Measurements from ENCODE around the gene CASP5.

Gene CASP5

DNA sequence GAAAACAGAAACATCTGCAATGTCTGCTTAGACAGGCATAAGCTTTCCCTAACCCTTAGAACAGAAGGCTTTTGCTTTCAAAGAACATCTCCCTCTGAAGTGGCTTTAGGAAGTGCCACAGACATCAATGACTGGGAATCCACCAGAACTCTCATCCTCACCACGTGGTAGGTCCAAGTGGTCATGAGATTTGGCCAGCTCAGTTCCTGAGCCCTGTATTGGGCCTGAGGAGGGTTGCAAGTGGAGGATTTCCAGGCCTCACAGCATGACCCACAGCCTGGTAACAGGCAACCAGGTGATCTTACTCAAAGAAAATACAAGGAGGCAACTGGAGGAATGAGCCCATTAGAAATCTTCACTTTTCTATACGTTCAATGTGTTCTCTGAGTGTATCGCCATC, 10.4 kb upstream of the CASP5 start:
- Histone ChIP-seq H3K27ac (ENCODE audit: extremely low read depth, low read depth, low read length) (no peak overlapping the region), H3K36me3 (ENCODE audit: control insufficient read depth in 2 of 2, insufficient read depth in 1 of 2, low read length in 2 of 2) (no peaks in the 10 kb centered on the region)
- TF ChIP-seq ZEB2 (tag by site-specific recombination; IDR thresholded peaks at IDR 0.05): no peak
- TF ChIP-seq ZNF221 (tag by site-specific recombination; IDR thresholded peaks at IDR 0.05; ENCODE audit: borderline replicate concordance): no peak
- no peak for TF ChIP-seq BCL11B (tag by site-specific recombination; IDR thresholded peaks at IDR 0.05; ENCODE audit: low read depth)
- TF ChIP-seq ZNF626 (tag by site-specific recombination; IDR thresholded peaks at IDR 0.05): no peak
- no peak for TF ChIP-seq OVOL3 (tag by site-specific recombination; IDR thresholded peaks at IDR 0.05)
- no peak for TF ChIP-seq SCRT1 (tag by site-specific recombination; IDR thresholded peaks at IDR 0.05; ENCODE audit: borderline replicate concordance)
- no peak for TF ChIP-seq ZNF580 (tag by site-specific recombination; IDR thresholded peaks at IDR 0.05)
- no peak for TF ChIP-seq SALL2 (tag by site-specific recombination; IDR thresholded peaks at IDR 0.05; ENCODE audit: borderline replicate concordance)

GRCh38 chr11:105032495-105032894, 9.5 kb upstream of the CASP5 start:
- Histone ChIP-seq H3K9me3 (ENCODE audit: control insufficient read depth, insufficient read depth, low read depth, low read length) (no peaks in the 10 kb centered on the region), H3K4me1 (ENCODE audit: control insufficient read depth, insufficient read depth, low read length) (no peaks in the 10 kb centered on the region), H3K36me3 (ENCODE audit: control insufficient read depth in 2 of 2, insufficient read depth in 1 of 2, low read length in 2 of 2) (no peaks in the 10 kb centered on the region), H3K4me3 (ENCODE audit: low read depth, low read length) (no peak overlapping the region), H3K27ac (ENCODE audit: extremely low read depth, low read depth, low read length) (no peak overlapping the region)
- POLR2A ChIA-PET: no interaction called here
- TF ChIP-seq, protein P1, sequence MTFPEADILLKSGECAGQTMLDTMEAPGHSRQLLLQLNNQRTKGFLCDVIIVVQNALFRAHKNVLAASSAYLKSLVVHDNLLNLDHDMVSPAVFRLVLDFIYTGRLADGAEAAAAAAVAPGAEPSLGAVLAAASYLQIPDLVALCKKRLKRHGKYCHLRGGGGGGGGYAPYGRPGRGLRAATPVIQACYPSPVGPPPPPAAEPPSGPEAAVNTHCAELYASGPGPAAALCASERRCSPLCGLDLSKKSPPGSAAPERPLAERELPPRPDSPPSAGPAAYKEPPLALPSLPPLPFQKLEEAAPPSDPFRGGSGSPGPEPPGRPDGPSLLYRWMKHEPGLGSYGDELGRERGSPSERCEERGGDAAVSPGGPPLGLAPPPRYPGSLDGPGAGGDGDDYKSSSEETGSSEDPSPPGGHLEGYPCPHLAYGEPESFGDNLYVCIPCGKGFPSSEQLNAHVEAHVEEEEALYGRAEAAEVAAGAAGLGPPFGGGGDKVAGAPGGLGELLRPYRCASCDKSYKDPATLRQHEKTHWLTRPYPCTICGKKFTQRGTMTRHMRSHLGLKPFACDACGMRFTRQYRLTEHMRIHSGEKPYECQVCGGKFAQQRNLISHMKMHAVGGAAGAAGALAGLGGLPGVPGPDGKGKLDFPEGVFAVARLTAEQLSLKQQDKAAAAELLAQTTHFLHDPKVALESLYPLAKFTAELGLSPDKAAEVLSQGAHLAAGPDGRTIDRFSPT (tag by site-specific recombination; IDR thresholded peaks at IDR 0.05): no peak
- TF ChIP-seq ZNF10 (tag by site-specific recombination; IDR thresholded peaks at IDR 0.05): no peak
- TF ChIP-seq ZFP69B (tag by site-specific recombination; IDR thresholded peaks at IDR 0.05): no peak
- no peak for TF ChIP-seq KLF8 (tag by site-specific recombination; IDR thresholded peaks at IDR 0.05)
- TF ChIP-seq ZNF302 (tag by site-specific recombination; IDR thresholded peaks at IDR 0.05; ENCODE audit: low read depth): no peak
- TF ChIP-seq ZNF175 (tag by site-specific recombination; IDR thresholded peaks at IDR 0.05): no peak
- TF ChIP-seq IKZF3 (tag by site-specific recombination; IDR thresholded peaks at IDR 0.05): no peak
- TF ChIP-seq ZNF16 (tag by site-specific recombination; IDR thresholded peaks at IDR 0.05; ENCODE audit: low read depth): no peak
- TF ChIP-seq ZNF510 (tag by site-specific recombination; IDR thresholded peaks at IDR 0.05; ENCODE audit: insufficient replicate concordance): no peak
- no peak for TF ChIP-seq ZNF423 (tag by site-specific recombination; IDR thresholded peaks at IDR 0.05)
- TF ChIP-seq ZNF792 (tag by site-specific recombination; IDR thresholded peaks at IDR 0.05): no peak
- TF ChIP-seq, protein P2, sequence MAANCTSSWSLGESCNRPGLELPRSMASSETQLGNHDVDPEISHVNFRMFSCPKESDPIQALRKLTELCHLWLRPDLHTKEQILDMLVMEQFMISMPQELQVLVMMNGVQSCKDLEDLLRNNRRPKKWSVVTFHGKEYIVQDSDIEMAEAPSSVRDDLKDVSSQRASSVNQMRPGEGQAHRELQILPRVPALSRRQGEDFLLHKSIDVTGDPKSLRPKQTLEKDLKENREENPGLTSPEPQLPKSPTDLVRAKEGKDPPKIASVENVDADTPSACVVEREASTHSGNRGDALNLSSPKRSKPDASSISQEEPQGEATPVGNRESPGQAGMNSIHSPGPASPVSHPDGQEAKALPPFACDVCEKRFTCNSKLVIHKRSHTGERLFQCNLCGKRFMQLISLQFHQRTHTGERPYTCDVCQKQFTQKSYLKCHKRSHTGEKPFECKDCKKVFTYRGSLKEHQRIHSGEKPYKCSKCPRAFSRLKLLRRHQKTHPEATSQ (tag by site-specific recombination; IDR thresholded peaks at IDR 0.05): no peak
- no peak for TF ChIP-seq ZSCAN16 (tag by site-specific recombination; IDR thresholded peaks at IDR 0.05)
- TF ChIP-seq, protein P3, sequence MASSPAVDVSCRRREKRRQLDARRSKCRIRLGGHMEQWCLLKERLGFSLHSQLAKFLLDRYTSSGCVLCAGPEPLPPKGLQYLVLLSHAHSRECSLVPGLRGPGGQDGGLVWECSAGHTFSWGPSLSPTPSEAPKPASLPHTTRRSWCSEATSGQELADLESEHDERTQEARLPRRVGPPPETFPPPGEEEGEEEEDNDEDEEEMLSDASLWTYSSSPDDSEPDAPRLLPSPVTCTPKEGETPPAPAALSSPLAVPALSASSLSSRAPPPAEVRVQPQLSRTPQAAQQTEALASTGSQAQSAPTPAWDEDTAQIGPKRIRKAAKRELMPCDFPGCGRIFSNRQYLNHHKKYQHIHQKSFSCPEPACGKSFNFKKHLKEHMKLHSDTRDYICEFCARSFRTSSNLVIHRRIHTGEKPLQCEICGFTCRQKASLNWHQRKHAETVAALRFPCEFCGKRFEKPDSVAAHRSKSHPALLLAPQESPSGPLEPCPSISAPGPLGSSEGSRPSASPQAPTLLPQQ (tag by site-specific recombination; IDR thresholded peaks at IDR 0.05): no peak
- no peak for TF ChIP-seq ZNF488 (tag by site-specific recombination; IDR thresholded peaks at IDR 0.05)
- no peak for TF ChIP-seq ZNF473 (tag by site-specific recombination; IDR thresholded peaks at IDR 0.05)
- no peak for TF ChIP-seq ZXDB (tag by site-specific recombination; IDR thresholded peaks at IDR 0.05)
- no peak for TF ChIP-seq ZNF529 (tag by site-specific recombination; IDR thresholded peaks at IDR 0.05; ENCODE audit: insufficient replicate concordance)
- CTCF ChIA-PET: no interaction called here

More for the DNA sequence above, 10.4 kb upstream of the CASP5 start:
- POLR2A ChIA-PET: no interaction called here
- no peak overlapping the region for H3K4me3 ChIP-seq (ENCODE audit: low read depth, low read length)
- no peaks in the 10 kb centered on the region for H3K9me3 ChIP-seq (ENCODE audit: control insufficient read depth, insufficient read depth, low read depth, low read length)
- H3K4me1 ChIP-seq (ENCODE audit: control insufficient read depth, insufficient read depth, low read length): no peaks in the 10 kb centered on the region
- CTCF ChIA-PET: no interaction called here
